GM10266 (cell line): ENCODE results near the gene TMEM259.

Experiments
- DNase-seq: peaks from one replicate; pipeline ENCODE4 v3.0.0; 2012; ENCODE audit errors: extremely low spot score
- TF ChIP-seq, protein P1 (sequence below): IDR thresholded peaks from 2 replicates; pipeline ENCODE4 v1.5.1; 2012; ENCODE audit warnings: mild to moderate bottlenecking, low read depth; ENCODE audit not compliant: control insufficient read depth, insufficient read depth; ENCODE audit errors: missing control alignments

The TMEM259 gene

GRCh38 chr19:1040476-1041271 is 19.8 kb upstream of the TMEM259 start:
- TF ChIP-seq, protein P1, sequence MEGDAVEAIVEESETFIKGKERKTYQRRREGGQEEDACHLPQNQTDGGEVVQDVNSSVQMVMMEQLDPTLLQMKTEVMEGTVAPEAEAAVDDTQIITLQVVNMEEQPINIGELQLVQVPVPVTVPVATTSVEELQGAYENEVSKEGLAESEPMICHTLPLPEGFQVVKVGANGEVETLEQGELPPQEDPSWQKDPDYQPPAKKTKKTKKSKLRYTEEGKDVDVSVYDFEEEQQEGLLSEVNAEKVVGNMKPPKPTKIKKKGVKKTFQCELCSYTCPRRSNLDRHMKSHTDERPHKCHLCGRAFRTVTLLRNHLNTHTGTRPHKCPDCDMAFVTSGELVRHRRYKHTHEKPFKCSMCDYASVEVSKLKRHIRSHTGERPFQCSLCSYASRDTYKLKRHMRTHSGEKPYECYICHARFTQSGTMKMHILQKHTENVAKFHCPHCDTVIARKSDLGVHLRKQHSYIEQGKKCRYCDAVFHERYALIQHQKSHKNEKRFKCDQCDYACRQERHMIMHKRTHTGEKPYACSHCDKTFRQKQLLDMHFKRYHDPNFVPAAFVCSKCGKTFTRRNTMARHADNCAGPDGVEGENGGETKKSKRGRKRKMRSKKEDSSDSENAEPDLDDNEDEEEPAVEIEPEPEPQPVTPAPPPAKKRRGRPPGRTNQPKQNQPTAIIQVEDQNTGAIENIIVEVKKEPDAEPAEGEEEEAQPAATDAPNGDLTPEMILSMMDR, result no peak
- DNase-seq, result peak; percentile 99

DNA sequence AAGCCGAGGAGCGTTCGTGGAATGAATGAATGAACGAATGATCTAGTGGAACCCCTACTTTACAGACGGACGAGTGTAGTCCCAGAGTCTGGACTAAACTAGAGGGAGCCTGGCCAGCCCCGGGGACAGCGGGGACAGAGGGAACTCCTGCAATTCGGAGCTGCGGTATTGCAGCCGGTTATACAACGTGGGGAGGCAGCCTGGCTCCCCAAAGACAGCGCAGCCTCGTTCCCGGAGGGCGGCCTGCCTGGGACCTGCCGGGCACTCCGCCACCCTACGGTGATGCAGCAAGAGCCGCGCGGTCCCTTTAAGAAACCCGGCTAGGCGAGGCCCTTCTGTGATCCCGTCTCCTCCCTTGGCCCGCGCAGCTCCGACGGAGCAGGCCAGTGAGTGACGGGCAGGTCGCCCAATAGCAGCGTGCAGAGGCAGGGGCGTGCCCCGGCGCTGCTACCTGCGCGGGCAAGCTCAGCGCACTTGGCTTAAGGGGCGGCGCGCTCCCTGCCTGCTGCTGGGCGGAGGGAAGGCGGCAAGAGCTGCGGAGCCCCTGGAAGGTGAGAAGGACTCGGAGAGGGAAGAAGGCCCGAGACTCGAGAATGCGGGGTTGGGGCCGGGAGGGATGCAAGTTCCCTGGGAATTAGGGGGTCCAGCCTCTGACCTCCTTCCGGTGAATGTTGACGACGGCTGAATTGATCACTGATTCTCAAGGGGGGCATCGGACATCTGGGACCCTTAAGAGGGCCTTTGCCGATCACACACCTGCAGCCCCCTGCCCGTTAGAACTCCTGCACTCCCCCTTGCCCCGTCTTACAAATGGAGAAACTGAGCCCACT is 18.9 kb upstream of the TMEM259 start, which contains the start of gene ABCA7:
Gene ABCA7, plus strand, starts transcription at position 462 of the 830 bp plus-strand sequence. CDS start 1,255 bp downstream, outside the sequence.
- TF ChIP-seq, protein P1, result no peak
- DNase-seq, result peak; percentile 97

GRCh38 chr19:1038978-1039645 is 18.2 kb upstream of the TMEM259 start:
- no peak for DNase-seq
- TF ChIP-seq, protein P1, result no peak

GRCh38 chr19:1037621-1038064 is 16.7 kb upstream of the TMEM259 start:
- DNase-seq, result no peak
- TF ChIP-seq, protein P1, result no peak

GRCh38 chr19:1035998-1036621 is 15.2 kb upstream of the TMEM259 start:
- TF ChIP-seq, protein P1, result peak; percentile 2
- DNase-seq, result no peak

- DNase-seq, result no peak
Observed at GRCh38 chr19:1032264-1032867, 11.4 kb upstream of the TMEM259 start.

More at GRCh38 chr19:1032264-1032867, 11.4 kb upstream of the TMEM259 start:
- TF ChIP-seq, protein P1, result no peak
